ENCODE measurements around the gene NPC2. TPM values are rescaled to one million over a fixed set of nuclear protein-coding genes. Genes with fewer than 3 reads are reported as not detected.

Gene NPC2
- total RNA-seq, 1 donor from 2014 or later: 177 TPM

DNA sequence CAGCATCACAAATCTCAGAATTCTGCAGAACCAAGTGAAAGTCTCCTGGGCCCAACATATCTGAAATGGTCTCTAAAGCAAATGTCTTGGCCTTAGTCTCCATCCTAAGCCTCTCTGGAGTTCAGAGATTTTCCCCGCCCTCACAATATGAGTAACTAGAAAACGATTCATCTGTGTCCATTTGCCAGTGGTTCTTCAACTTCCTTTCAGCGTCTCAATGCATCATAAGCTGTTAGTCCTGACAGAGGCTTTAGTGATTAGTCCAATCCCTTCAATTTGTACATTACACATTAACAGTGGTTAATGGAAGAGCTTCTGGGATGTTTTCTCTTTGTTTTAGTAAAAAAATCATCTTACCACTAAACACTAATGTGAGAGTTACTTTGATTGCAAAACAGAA is 17.4 kb downstream of the NPC2 start:
- DNase-seq (ENCODE audit: low spot score, unreplicated experiment): no peak
- no peaks in the 10 kb centered on the region for H3K9me3 Mint-ChIP-seq (ENCODE audit: low read depth)
- TF ChIP-seq, protein P1, sequence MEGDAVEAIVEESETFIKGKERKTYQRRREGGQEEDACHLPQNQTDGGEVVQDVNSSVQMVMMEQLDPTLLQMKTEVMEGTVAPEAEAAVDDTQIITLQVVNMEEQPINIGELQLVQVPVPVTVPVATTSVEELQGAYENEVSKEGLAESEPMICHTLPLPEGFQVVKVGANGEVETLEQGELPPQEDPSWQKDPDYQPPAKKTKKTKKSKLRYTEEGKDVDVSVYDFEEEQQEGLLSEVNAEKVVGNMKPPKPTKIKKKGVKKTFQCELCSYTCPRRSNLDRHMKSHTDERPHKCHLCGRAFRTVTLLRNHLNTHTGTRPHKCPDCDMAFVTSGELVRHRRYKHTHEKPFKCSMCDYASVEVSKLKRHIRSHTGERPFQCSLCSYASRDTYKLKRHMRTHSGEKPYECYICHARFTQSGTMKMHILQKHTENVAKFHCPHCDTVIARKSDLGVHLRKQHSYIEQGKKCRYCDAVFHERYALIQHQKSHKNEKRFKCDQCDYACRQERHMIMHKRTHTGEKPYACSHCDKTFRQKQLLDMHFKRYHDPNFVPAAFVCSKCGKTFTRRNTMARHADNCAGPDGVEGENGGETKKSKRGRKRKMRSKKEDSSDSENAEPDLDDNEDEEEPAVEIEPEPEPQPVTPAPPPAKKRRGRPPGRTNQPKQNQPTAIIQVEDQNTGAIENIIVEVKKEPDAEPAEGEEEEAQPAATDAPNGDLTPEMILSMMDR (IDR thresholded peaks at IDR 0.05; ENCODE audit: unreplicated experiment): no peak

GRCh38 chr14:74474376-74474775 is 18.7 kb downstream of the NPC2 start:
- Mint-ChIP-seq H3K36me3 (ENCODE audit: insufficient read depth) (peaks cover 12% of the 10 kb centered on the region), H3K27me3 (no peaks in the 10 kb centered on the region), H3K4me3 (ENCODE audit: low read depth) (no peak overlapping the region)

More for the DNA sequence above, 17.4 kb downstream of the NPC2 start:
- Mint-ChIP-seq H3K4me3 (ENCODE audit: low read depth) (no peak overlapping the region), H3K27ac (no peak overlapping the region), H3K27me3 (no peaks in the 10 kb centered on the region), H3K36me3 (ENCODE audit: insufficient read depth) (peaks cover 14% of the 10 kb centered on the region), H3K4me1 (ENCODE audit: low read depth) (no peaks in the 10 kb centered on the region)

GRCh38 chr14:74472601-74473000 is 20.5 kb downstream of the NPC2 start:
- no peaks in the 10 kb centered on the region for H3K4me1 Mint-ChIP-seq (ENCODE audit: low read depth)
- H3K4me3 Mint-ChIP-seq (ENCODE audit: low read depth): no peak overlapping the region
- no peak overlapping the region for H3K27ac Mint-ChIP-seq
- no peaks in the 10 kb centered on the region for H3K9me3 Mint-ChIP-seq (ENCODE audit: low read depth)
- TF ChIP-seq, protein P1 (IDR thresholded peaks at IDR 0.05; ENCODE audit: unreplicated experiment): no peak
- H3K27me3 Mint-ChIP-seq: no peaks in the 10 kb centered on the region
- H3K36me3 Mint-ChIP-seq (ENCODE audit: insufficient read depth): peaks cover 11% of the 10 kb centered on the region
- DNase-seq (ENCODE audit: low spot score, unreplicated experiment): no peak

More at GRCh38 chr14:74474376-74474775, 18.7 kb downstream of the NPC2 start:
- no peak overlapping the region for H3K27ac Mint-ChIP-seq
- DNase-seq (ENCODE audit: low spot score, unreplicated experiment): no peak
- H3K9me3 Mint-ChIP-seq (ENCODE audit: low read depth): no peaks in the 10 kb centered on the region
- no peaks in the 10 kb centered on the region for H3K4me1 Mint-ChIP-seq (ENCODE audit: low read depth)
- TF ChIP-seq, protein P1 (IDR thresholded peaks at IDR 0.05; ENCODE audit: unreplicated experiment): no peak

GRCh38 chr14:74469548-74470518 is 23.3 kb downstream of the NPC2 start:
- peaks cover 9% of the 10 kb centered on the region for H3K36me3 Mint-ChIP-seq (ENCODE audit: insufficient read depth)
- H3K4me3 Mint-ChIP-seq (ENCODE audit: low read depth): no peak overlapping the region
- TF ChIP-seq, protein P1 (IDR thresholded peaks at IDR 0.05; ENCODE audit: unreplicated experiment): no peak
- H3K4me1 Mint-ChIP-seq (ENCODE audit: low read depth): no peaks in the 10 kb centered on the region
- H3K9me3 Mint-ChIP-seq (ENCODE audit: low read depth): no peaks in the 10 kb centered on the region
- DNase-seq (ENCODE audit: low spot score, unreplicated experiment): no peak
- H3K27ac Mint-ChIP-seq: no peak overlapping the region
- no peaks in the 10 kb centered on the region for H3K27me3 Mint-ChIP-seq

- Mint-ChIP-seq H3K27ac (no peak overlapping the region), H3K27me3 (no peaks in the 10 kb centered on the region), H3K36me3 (ENCODE audit: insufficient read depth) (peaks cover 9% of the 10 kb centered on the region), H3K4me3 (ENCODE audit: low read depth) (no peak overlapping the region), H3K4me1 (ENCODE audit: low read depth) (no peaks in the 10 kb centered on the region), H3K9me3 (ENCODE audit: low read depth) (no peaks in the 10 kb centered on the region)
- TF ChIP-seq, protein P1 (IDR thresholded peaks at IDR 0.05; ENCODE audit: unreplicated experiment): no peak
- DNase-seq (ENCODE audit: low spot score, unreplicated experiment): no peak
Measured at GRCh38 chr14:74468513-74468912, 24.6 kb downstream of the NPC2 start.
